GM10248 (cell line): ENCODE measurements around the gene C6.

Experiments
- CTCF ChIA-PET: fragments of 300-600 bp; sonication (Branson Sonifier 250); formaldehyde crosslinking; extraction: SDS; loops from one replicate; lab custom pipeline; 2021; ENCODE audit warnings: antibody characterized with exemption; lab: Yijun Ruan, JAX
- POLR2A ChIA-PET: fragments of 350-650 bp; sonication (Branson Sonifier 250); formaldehyde crosslinking; extraction: SDS; loops from one replicate; lab custom pipeline; 2020; ENCODE audit warnings: antibody characterized with exemption; lab: Yijun Ruan, JAX
- DNase-seq: peaks from one replicate; pipeline ENCODE4 v3.0.0; 2012; ENCODE audit errors: extremely low spot score
- CTCF ChIP-seq: IDR thresholded peaks from 2 replicates; pipeline ENCODE4 v1.5.1; 2012; ENCODE audit warnings: mild to moderate bottlenecking, low read depth; ENCODE audit errors: extremely low read depth, missing control alignments, control extremely low read depth

The C6 gene

GRCh38 chr5:41097642-41098041 is 115.7 kb downstream of the C6 start:
- POLR2A ChIA-PET = no interaction called here
- CTCF ChIA-PET = no interaction called here
- no peak for TF ChIP-seq CTCF
- no peak for DNase-seq

GRCh38 chr5:41095324-41096101 is 117.8 kb downstream of the C6 start:
- ChIA-PET POLR2A (no interaction called here), CTCF (no interaction called here)
- DNase-seq = no peak
- no peak for TF ChIP-seq CTCF

DNA sequence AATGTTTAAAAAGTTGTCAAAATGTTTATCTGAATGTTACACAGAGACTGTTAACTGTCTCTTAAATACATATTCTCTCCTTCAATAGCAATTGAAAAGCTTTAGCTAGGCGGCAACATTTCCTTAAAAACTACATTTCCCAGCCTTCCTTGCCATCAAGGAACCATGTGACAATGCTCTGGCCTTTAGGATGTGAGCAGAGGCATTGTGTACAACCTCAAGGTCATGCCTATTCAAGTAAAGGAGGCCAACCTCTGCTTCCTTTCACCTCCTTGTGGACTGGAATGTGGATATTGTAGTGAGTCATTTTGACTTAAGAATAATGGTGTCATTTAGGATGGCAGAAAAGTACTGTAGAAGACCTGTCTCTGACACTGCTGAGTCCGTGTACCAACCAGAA is 118.5 kb downstream of the C6 start:
- CTCF ChIA-PET = no interaction called here
- no peak for TF ChIP-seq CTCF
- POLR2A ChIA-PET = no interaction called here
- no peak for DNase-seq

GRCh38 chr5:41093803-41094202 is 119.5 kb downstream of the C6 start:
- CTCF ChIA-PET = no interaction called here

More at GRCh38 chr5:41093803-41094202, 119.5 kb downstream of the C6 start:
- POLR2A ChIA-PET = no interaction called here
- DNase-seq = no peak
- no peak for TF ChIP-seq CTCF
